HepG2 (cell line): ENCODE data around the gene RNF40. TPM values are rescaled to one million over a fixed set of nuclear protein-coding genes. Genes with fewer than 3 reads are reported as not detected.
A peak's percentile ranks its signal among the peaks of the same experiment; 100 is the strongest.

Experiments used
- CREM ChIP-seq, 2 experiments: sonication (generic) in 1 of 2; formaldehyde crosslinking in 1 of 2; IDR thresholded peaks; 2 replicates each; pipeline versions ENCODE4 v1.4.0 to v1.6.1; 2016 to 2020; ENCODE audit warnings: antibody characterized with exemption in 1 of 2, mild to moderate bottlenecking in 1 of 2, missing genetic modification reagents in 1 of 2
- ESRRA ChIP-seq: sonication (generic); formaldehyde crosslinking; IDR thresholded peaks from 2 replicates; pipeline ENCODE4 v1.5.1; 2020; ENCODE audit warnings: mild to moderate bottlenecking, low read depth, missing genetic modification reagents
- FLYWCH1 ChIP-seq: sonication (generic); formaldehyde crosslinking; IDR thresholded peaks from 2 replicates; pipeline ENCODE4 v1.8.1; 2023; ENCODE audit warnings: mild to moderate bottlenecking, missing genetic modification reagents
- PAXIP1 ChIP-seq: sonication (generic); formaldehyde crosslinking; conservative IDR thresholded peaks from 2 replicates; pipeline ENCODE4 v1.4.0; 2020; ENCODE audit warnings: mild to moderate bottlenecking, missing genetic modification reagents, moderate library complexity
- POLR2AphosphoS5 ChIP-seq: IDR thresholded peaks from 2 replicates; pipeline ENCODE4 v1.6.1; 2012; ENCODE audit warnings: low read depth, low read length
- REPIN1 ChIP-seq: sonication (generic); formaldehyde crosslinking; IDR thresholded peaks from 2 replicates; pipeline ENCODE4 v1.8.0; 2022; ENCODE audit warnings: missing genetic modification reagents, low read depth, mild to moderate bottlenecking, borderline replicate concordance
- RXRA ChIP-seq: sonication (generic); formaldehyde crosslinking; IDR thresholded peaks from 2 replicates; pipeline ENCODE4 v1.5.1; 2020; ENCODE audit warnings: missing genetic modification reagents
- RXRB ChIP-seq: IDR thresholded peaks from 2 replicates; pipeline ENCODE4 v1.6.1; 2016; ENCODE audit warnings: borderline replicate concordance, missing genetic modification reagents, missing compliant biosample characterization
- THAP11 ChIP-seq: IDR thresholded peaks from 2 replicates; pipeline ENCODE4 v1.6.1; 2016; ENCODE audit warnings: missing biosample characterization, missing genetic modification reagents
- THAP8 ChIP-seq: sonication (generic); formaldehyde crosslinking; IDR thresholded peaks from 2 replicates; pipeline ENCODE4 v1.5.1; 2020; ENCODE audit warnings: missing genetic modification reagents, mild to moderate bottlenecking, borderline replicate concordance
- USF2 ChIP-seq, 2 experiments: sonication (generic) in 1 of 2; formaldehyde crosslinking in 1 of 2; IDR thresholded peaks; 2 replicates each; pipeline versions ENCODE4 v1.5.1 to v1.6.1; 2011 to 2020; ENCODE audit warnings: borderline replicate concordance in 1 of 2, low read depth in 1 of 2, low read length in 1 of 2, mild to moderate bottlenecking in 1 of 2, missing genetic modification reagents in 1 of 2, moderate library complexity in 1 of 2
- ZBTB21 ChIP-seq: sonication (generic); formaldehyde crosslinking; IDR thresholded peaks from 2 replicates; pipeline ENCODE4 v1.4.0; 2020; ENCODE audit warnings: missing genetic modification reagents
- ZBTB49 ChIP-seq: sonication (generic); formaldehyde crosslinking; IDR thresholded peaks from 2 replicates; pipeline ENCODE4 v1.4.0; 2020; ENCODE audit warnings: missing genetic modification reagents, borderline replicate concordance
- ZFP36 ChIP-seq: fragments of 150-350 bp; IDR thresholded peaks from 2 replicates; pipeline ENCODE4 v1.6.1; 2018; ENCODE audit warnings: borderline replicate concordance, low read length, low read depth; ENCODE audit not compliant: partially characterized antibody
- ZNF225 ChIP-seq: sonication (generic); formaldehyde crosslinking; IDR thresholded peaks from 2 replicates; pipeline ENCODE4 v1.4.0; 2020; ENCODE audit warnings: mild to moderate bottlenecking, missing genetic modification reagents
- ZNF232 ChIP-seq: sonication (generic); formaldehyde crosslinking; IDR thresholded peaks from 2 replicates; pipeline ENCODE4 v1.4.0; 2020; ENCODE audit warnings: missing genetic modification reagents, borderline replicate concordance
- ZNF276 ChIP-seq: sonication (generic); formaldehyde crosslinking; IDR thresholded peaks from 2 replicates; pipeline ENCODE4 v1.4.0; 2020; ENCODE audit warnings: mild to moderate bottlenecking, low read depth, missing genetic modification reagents
- ZNF629 ChIP-seq: sonication (generic); formaldehyde crosslinking; conservative IDR thresholded peaks from 2 replicates; pipeline ENCODE4 v1.5.0; 2020; ENCODE audit warnings: missing genetic modification reagents
- ZSCAN29 ChIP-seq: sonication (generic); formaldehyde crosslinking; conservative IDR thresholded peaks from 2 replicates; pipeline ENCODE4 v1.4.0; 2020; ENCODE audit warnings: mild to moderate bottlenecking, missing genetic modification reagents
- polyA plus RNA-seq, 8 experiments: library from polyadenylated mRNA; depleted of rRNA in 3 of 8; stranded (reverse) in 7 of 8; unstranded in 1 of 8; fragments of >200 nt; fragmentation: Illumina TruSeq in 4 of 8; extraction: Trizol in 4 of 8; gene quantifications; 2 replicates each; pipeline versions ENCODE4 v1.2.1 to v1.2.3, GENCODE V29; 2011 to 2016; ENCODE audit warnings: low read depth in 4 of 8, missing spikeins in 1 of 8, mixed read lengths in 1 of 8; ENCODE audit not compliant: insufficient read depth in 1 of 8
- total RNA-seq, 5 experiments: library from RNA; depleted of rRNA; stranded (reverse); fragments of >200 nt; fragmentation: Illumina TruSeq; extraction: Trizol; gene quantifications; 2 replicates each; pipeline ENCODE4 v1.2.3, GENCODE V29; 2016; ENCODE audit warnings: low read depth in 1 of 5

RNF40 gene
- total and polyA plus RNA-seq, 2 of the 13 experiments (the other 11 are each of a cell fraction or from before 2014, with no cell fraction given): 84.0 to 85.6 TPM

GRCh38 chr16:30745082-30745481 is 17.0 kb upstream of the RNF40 start (continued):
- TF ChIP-seq PAXIP1 (CRISPR knock-in tag): peak; percentile 78
- no peak for TF ChIP-seq THAP8 (CRISPR knock-in tag)
- no peak for TF ChIP-seq USF2 (IDR thresholded peaks at IDR 0.05; ENCODE audit: low read depth, low read length)
- TF ChIP-seq USF2 (CRISPR knock-in tag; IDR thresholded peaks at IDR 0.05; ENCODE audit: borderline replicate concordance): no peak
- peak; percentile 58; the same call in 1 of the 2 replicates for TF ChIP-seq ESRRA (CRISPR knock-in tag)
- TF ChIP-seq ZFP36: no peak
- TF ChIP-seq ZNF225 (CRISPR knock-in tag): no peak
- TF ChIP-seq FLYWCH1 (CRISPR knock-in tag): no peak
- TF ChIP-seq ZBTB49 (CRISPR knock-in tag): no peak
- no peak for TF ChIP-seq ZNF232 (CRISPR knock-in tag)
- peak; percentile 43; the same call in 1 of the 2 replicates for TF ChIP-seq CREM (IDR thresholded peaks at IDR 0.05)
- no peak for TF ChIP-seq CREM (CRISPR knock-in tag; IDR thresholded peaks at IDR 0.05)
- TF ChIP-seq RXRA (CRISPR knock-in tag): peak; percentile 68; the same call in 1 of the 2 replicates
- TF ChIP-seq ZBTB21: no peak
- peak; percentile 22; the same call in 1 of the 2 replicates for TF ChIP-seq POLR2AphosphoS5
- TF ChIP-seq RXRB: peak; percentile 87
- no peak for TF ChIP-seq REPIN1 (CRISPR knock-in tag)
- TF ChIP-seq ZNF276: no peak
- TF ChIP-seq ZNF629 (CRISPR knock-in tag): peak; percentile 65; the same call in 1 of the 2 replicates
- TF ChIP-seq THAP11 (CRISPR knock-in tag): no peak
- 0 out of 2 replicates have a peak, but pooled peaks have one; percentile 75 for TF ChIP-seq ZSCAN29 (CRISPR knock-in tag)
